ENCODE measurements around the gene EAF1.
"Not testable (repeated sequence)": the region's sequence is repeated elsewhere in the genome, so short reads cannot be mapped to it uniquely, and the experiment has no call there.

EAF1 gene

DNA sequence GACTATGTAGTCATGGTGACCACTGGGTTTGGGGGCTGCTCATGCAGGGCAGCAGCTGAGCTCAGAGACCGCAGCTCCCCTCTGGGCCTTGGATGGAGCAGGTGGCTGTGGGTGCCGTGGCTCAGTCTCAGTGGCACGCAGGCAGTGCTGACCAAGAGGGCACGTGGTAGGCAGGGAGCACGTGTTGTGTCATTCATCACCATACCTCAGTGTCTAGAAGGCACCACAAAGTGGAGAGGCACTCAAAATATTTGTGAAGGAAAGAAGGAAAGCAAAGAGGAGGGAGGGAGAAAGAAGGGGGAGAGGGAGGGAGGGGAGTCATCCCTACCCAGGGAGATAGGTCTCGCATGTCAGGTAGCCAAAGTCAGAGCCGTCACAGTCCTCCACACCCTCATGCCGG lies 26.1 kb downstream of the EAF1 start:
- DNase-seq = no peak

DNA sequence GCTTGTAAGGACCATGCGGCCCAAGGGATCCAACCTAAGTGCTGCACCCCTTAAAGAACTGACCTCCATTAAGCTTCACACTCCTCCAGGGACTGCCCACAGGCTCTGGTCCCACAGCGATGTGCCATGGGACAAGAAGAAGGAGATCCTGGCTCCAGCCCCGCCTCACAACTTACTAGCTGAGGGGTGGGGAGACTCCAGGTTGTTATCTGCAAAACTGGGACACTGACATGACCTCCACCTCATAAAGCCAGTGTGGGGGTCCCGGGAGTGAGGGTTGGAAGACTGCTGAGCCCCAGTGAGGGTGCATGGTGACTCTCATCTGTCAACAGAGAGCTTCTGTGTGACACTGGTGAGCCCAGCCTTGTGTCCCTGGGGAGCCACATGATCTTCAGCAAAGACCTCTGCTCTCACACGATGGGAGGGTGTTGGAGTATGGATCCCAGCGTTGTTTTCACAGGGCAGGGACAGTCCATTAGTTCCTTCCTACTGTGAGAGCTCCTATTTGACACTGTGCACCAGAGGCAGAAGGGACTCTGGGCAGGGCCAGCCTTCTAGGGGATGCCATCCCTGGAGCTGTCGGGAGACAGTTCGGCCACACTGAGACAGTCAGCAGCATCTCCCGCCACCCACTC lies 26.7 kb downstream of the EAF1 start:
- no peak for DNase-seq

DNA sequence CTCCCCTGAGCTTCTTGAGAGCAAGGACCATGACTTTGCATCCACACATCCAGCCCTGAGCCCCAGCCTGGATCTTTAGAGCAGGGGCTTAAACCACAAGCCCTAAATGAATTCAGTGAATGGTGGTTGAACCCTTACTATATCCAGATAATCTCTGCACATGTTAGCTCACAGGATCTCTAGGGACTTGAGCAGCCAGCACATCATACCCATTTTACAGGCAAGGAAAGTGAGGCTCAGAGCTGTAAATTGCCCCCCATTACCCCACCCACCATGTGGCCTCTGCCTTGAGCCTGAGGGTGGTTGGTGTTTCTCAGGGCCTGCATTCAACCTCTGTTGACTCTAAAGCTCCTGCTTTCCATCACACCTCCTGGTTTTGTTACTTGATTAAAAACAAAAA lies 27.6 kb downstream of the EAF1 start:
- DNase-seq = no peak

DNA sequence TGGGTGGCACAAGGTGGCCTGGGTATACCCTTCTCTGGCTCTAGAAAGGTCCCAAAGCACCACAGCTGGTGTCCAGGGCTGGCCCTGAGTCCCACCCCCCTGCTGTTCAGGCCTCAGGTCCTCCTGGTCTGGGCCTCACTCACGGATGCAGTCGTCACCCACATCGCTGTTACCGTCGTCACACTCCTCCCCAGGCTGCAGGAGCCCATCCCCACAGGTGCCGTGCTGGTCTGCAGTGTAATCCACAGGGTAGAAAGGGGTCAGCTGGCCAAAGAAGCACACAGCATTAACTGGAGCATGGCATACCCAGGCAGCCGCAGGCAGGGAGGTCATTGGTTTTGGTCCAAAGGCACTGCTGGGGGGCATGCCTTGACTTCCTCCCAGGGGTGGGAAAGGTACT lies 28.4 kb downstream of the EAF1 start:
- DNase-seq = no peak

DNA sequence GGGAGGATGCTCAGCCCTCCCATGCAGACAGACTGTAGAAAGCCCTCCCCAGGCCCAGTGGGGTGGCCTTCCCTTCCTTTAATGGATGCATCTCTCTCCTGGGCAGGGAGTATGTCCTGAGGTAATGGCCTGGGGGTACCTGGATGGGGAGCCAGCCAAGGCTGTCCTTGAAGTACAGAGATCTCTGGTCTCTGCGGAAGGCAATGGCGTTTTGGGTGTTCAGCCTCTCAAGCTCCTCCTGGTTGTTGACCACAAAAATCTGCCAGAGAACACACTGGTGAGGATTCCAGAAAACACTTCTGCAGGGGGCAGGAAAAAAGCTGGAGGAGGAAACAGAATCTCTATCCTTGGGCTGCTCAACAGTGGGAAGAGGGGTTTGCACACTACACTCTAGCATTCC lies 28.9 kb downstream of the EAF1 start:
- DNase-seq = no peak

DNA sequence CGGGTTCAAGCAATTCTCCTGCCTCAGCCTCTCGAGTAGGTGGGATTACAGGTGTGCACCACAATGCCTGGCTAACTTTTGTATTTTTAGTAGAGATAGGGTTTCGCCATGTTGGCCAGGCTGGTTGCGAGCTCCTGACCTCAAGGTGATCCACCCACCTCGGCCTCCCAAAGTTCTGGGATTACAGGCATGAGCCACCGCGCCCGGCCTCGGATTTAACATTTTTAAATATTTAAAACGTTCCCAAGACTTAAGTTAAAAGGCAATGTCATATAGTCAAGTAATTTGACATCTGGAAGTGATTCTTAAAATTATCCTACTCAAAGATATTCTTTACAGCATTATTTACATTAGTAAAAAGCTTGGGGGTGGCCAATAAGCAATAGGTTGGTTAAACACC lies 29.5 kb downstream of the EAF1 start:
- DNase-seq = not testable (repeated sequence)

DNA sequence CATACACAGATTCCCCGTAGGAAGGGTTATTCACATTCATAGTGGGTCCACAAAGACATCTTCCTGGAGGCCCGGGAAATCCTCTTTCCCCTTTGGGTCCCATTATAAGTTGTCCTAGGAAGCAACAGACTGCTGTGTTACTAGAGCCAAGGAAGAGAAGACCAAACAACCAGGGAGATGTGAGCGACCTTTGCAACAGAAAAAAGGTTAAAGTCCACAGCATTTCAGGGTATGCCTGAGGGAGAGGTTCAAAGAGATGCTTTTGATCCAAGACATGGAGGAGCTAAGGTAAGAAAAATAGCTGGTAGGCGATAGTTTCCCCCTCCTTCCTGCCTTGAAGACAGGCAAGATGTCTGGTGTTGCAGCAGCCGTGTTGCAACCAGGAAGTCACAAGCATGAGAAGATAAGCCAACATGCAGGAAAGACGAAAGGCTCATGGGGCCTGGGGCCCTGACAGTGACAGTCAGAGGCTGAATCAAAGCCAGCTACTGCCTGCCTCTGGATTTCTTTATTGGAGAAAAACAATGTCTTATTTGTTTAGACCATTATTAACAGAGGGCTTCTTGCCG lies 30.9 kb downstream of the EAF1 start:
- no peak for DNase-seq

DNA sequence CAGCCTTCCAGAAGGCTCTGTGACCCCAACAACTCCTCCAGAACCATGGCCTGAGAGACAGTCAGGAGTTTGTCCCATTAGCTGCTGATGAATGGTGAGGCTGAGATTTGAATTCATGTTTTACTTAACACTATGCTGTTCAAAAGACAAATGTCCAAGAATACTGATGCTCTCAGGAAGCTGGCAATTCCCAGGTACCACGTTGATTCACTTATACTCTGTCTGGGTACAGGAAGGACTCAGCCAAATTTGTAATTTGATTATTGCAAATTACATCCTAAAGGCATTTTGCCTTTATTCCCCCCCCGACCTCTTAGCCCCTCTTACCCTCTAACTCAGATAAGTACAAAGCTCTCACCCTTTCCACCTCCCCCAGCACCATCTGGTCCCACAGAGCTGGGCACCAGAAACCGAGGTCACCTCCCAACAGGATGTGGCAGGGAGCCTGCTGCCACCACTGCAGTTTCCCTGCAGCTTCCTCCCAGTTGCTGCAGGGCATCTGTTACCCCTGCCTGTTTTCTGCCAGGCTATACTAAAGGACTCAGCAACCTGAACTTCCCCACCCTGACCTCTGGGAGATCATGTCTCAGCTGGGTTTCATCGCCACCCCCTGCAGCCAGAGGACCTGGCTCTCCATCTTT lies 33.6 kb downstream of the EAF1 start:
- DNase-seq = no peak

DNA sequence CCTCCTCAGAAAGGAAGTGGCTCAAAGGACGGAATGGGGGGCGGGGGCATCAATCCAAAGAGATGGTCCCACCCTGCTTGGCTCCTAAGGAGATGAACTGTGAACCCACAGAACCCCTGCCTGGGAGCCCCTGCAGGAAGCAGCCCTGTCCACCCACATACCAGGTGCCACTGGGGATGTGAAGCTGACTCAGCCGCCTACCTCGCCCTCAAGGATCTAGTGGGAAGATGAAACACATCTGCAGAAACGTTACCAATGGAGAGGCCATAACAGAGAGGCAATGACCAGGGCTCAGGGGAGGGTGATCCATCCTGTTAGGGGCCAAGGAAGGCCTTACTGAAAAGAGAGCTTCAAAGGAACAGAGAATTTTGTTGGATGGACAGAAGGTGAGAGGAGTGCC lies 35.1 kb downstream of the EAF1 start:
- no peak for DNase-seq

DNA sequence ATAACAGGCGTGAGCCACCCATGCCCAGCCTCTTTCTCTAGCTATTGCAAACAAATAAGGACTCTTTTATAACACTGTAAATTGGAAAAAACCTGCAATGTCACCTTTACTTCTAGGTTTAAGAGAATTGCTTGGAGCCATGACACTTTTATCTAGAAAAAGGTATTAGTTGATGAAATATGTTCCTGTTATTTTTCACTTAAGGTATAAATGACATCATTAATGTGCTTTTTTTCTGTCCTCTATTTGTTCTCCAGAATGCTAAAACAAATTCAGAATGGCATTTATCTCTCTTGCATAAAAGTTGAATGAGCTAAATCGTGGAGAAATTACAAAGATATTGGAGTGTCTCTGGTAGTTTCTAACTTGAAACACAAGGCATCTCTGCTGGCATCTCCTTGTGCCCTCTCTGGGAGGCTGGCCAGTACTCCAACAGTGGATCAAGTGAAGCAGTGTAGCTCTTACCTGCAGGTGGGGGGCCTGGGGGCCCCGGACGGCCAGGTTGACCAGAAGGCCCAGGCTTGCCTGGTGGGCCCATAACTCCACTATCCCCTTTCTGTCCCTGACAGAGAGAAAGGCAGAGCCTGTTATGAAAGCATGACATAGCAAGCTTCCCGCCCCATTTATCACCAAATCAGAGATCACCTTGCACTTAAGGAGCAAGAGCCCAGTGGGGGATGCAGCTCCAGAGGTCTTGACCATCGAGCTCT lies 38.6 kb downstream of the EAF1 start:
- DNase-seq = no peak

DNA sequence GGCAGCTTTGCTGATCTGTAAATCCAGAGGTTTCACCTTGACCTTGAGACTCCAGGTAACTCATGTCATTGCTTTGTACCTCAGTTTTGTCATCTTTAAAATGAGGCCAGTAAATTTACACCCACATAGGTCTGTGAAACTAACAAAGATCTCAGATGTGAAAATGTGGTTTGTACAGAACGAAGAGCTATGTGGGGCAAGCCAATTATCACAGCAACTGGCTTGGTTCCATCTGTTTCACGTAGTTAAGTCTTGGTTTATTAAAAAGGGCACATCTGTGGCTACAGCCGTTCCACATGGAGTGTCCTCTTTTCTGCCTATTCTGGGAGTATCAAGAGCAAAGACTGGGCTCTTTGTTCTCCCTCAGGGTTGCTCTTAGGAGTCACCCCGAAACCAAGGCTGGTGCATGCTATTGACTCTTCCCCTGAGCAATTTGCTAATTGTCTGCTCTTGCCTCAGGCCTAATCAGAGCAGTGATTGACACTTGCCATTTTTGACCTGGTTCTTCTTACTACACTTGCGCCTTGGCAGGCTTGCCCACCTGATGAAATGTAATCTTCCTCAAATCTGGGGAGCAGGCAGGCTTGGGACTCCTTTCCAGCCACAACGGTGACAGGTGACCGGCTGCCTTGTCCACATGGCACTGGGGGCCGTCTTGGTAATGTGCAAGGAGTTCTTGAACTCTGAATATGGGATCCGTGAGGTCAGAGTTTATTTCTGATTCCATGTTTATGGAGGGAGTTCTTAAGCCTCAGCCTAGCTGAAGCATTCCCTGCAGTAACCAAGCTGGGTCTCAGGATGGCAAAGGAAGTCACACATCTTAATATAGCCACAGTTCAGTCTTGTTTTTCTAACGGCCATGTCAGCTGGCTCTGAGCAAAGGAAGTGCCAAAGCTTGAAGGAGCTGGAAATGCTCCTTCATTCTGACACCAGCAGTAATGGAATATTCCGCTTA lies 40.1 kb downstream of the EAF1 start:
- DNase-seq = no peak

DNA sequence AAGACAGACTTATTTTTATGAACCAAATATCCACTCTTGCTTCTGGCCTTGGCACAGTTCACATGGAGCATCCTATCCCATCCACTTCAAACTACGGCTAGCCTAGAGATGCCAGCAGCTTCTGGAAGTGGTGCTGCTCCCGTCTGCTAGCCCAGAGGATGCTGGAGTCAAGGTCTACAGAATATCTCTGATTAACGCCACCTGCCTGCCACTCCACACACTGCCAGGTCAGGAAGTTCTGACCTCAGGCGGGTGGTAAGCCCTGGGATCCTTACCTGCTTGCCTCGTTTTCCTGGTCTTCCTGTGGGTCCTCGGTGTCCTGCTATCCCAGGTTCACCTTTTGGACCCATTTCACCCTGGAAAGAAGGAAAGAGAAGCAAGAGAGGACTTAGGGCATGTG lies 42.9 kb downstream of the EAF1 start:
- no peak for DNase-seq

DNA sequence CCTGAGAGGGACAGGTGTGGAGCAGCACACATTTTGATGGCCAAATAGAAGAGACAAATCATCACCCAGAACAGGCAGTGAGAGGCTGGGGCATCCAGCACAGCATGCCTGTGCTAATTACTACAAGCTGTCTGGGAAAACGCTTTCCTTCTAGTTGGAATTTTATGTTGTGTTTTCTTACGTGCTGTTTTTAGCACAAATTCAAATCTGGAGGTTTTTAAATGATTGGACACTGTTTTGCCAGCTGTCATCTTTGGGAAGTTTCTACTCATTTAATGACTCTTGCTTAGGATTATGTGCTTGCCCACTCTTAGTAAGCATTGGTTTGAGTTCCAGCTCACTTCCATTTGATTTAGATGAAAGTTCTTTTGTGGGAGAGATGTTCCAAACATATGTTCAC lies 43.5 kb downstream of the EAF1 start:
- no peak for DNase-seq

DNA sequence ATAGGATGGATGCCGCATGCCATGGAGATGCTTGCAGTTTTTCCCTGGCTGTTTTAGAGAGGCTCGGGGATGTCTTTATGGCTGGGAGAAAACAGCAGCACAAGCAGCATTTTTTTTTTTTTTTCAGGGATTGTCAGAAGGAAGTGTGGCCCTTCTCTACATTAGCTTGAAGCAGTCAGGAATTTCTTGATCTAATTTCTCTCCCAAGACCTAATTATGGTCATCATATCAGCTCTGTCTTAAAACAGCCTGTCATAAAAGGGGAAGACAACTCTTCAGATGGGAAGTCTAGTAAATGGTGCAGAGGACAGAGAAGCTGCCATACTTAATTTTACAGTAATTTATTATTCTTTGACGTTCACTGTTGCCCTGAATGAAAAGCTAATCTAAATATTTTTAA lies 44.5 kb downstream of the EAF1 start:
- no peak for DNase-seq

DNA sequence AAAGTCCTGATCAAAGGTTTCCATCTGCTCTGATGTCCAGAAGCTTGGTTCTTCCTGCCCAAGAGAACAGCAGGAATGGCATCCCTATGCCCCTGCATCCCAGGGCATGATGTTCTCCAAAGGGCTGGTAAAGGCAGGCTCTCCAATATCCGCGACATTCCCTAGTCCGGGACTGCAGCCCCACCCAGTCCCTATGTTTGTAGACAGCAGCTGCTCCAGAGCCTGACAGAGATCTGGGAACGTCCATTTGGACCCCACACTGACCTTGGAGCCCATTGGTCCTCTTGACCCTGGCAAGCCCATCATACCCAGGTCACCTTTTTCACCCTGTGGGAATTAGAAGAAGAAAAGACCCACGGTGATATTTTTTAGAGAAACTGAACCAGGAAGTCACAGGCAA lies 47.8 kb downstream of the EAF1 start:
- DNase-seq = no peak

DNA sequence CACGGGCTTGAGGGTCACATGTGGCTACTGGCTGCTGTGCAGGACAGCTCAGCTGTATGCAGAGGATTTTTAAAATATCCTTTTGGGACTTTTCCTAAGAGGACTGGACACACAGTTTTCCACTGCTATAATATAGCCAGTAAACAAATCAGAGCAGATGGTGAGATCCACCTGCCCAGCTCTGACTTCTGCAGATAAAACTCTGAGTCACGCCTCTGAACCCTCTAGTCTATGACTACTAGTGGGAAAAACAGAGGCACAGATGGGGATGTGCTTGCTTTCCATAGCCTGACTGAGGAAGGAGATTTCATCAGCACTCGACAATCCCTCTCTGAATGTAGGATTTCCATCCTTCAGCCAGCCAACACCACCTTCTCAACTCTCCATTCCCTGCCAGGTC lies 49.0 kb downstream of the EAF1 start:
- DNase-seq = no peak

DNA sequence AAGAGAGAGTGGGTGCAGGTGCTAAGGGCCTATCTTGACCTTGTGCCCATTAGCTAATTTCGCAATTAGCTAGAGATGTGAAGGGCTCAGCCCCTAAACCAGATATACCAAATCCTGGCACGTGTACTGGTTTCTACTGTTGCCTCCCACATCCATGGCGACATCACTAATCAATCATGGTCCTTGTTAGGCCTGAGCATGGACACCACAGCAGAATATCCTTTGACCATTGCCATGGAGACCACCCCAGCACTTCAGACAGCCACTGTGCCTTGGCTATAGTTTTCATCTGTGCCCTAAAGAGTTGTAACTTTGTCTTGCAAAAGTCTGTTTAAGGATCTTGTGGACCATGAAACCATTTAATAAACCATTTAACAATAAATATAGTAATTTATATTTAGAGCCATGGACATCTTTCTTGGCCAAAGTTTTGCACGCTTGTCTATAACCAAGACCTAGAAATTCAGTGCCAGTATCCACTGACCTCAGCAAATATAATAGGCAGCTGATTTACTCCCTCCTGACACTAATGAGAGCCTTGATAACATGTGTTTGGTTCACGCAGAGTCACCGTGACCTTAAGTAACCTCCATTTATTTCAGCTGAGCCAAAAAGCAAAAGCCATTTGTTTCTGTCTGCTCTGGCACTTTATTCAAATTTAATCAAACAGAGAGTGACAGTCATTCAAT lies 50.7 kb downstream of the EAF1 start:
- no peak for DNase-seq

DNA sequence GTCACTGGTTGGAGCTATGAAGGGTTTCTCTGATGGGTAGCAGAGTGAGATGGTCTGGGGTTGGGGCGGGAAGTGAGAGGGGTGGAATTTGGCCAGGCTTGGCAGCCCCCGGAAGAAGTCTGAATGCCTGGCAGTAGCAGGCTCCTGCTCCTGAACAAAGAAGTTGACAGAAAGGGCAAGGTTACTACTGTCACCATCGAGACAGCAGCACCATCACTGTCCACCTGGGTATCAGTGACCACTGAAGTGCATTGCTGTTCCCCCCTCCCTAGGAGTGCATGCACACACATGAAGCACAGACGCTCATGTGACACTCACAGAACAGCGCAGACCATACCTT lies 51.2 kb downstream of the EAF1 start:
- no peak for DNase-seq

DNA sequence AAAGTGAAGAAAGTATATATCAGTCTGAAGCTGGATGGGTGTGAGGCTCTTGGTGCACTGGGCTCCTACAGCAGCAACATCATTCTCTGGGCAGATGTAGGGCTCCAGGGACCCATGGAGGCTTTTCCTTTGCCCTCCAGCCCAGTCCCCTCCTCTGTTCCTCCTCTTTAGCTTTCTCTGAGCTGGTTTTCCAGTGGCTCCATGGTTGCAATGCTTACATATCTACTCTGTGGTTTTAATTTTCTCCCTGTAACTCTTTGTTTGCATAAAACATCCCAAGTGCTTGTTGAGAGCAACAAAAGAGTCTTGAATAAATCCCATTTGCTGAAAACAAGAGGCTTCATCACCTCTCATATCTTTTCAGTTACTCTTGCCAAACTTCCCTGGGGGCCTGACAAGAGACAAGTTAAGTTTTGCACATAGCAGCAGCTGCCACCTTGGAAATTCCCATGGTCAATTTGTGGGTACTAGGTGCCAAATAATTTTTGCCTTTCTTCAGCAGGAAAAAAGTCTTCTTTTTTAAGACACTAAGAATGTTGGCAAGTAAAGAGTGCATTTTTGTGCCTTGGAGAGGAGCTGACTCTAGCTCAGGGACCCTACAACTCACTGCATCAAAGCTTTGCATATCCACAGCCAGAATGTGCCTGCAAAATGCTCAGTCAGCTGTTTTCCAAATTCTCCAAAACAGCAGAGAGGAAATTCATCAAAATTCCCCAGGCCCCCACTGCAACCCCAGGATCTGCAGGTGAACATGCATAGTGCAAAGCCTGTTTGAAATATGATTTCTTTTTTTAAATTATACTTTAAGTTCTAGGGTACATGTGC lies 52.2 kb downstream of the EAF1 start:
- no peak for DNase-seq

DNA sequence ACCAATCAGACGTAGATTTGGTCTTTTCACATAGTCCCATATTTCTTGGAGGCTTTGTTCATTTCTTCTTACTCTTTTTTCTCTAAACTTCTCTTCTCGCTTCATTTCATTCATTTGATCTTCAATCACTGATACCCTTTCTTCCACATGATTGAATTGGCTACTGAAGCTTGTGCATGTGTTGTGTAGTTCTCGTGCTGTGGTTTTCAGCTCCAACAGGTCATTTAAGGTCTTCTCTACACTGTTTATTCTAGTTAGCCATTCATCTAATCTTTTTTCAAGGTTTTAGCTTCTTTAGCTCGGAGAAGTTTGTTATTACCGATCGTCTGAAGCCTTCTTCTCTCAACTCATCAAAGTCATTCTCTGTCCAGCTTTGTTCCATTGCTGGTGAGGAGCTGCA lies 57.2 kb downstream of the EAF1 start:
- not testable (repeated sequence) for DNase-seq

DNA sequence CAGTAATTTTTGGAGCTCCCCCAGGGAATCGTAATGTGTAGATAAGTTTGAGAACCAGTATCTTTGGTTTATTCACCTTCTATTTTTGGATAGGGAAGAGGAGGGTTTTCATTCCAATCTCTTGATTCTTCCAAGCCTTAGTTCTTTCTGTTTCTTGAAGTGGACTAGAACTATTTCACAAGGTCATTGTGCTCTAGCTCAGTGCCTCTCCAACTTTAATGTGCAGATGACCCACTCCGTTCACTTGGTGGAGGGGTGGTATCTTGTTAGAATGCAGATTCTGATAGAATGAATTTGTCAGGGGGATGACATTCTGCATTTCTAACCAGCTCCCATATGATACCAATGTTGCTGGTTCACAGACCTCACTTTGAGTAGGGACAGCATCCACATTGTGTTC lies 58.6 kb downstream of the EAF1 start:
- no peak for DNase-seq

DNA sequence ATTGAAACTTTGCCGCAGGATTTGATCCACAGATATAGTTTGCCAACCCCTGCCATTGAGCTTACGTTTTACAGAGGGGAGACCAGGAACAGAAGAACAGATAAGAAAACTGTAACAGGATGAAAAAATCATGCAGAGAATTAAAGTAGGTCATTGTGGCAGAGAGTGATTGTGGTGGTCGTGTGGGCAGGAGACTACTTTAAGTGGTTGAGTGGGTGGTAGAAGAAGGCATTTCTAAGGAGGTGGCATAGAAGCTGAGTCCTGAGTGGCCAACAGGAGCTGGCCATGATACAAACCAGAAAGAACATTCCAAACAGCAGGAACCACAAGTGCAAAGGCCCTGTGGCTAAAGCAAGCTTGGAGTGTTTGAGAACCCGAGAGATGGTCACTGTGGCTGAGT lies 59.6 kb downstream of the EAF1 start:
- no peak for DNase-seq

Data from right forelimb (tissue), 1 donor.